ENCODE results near the gene ZNF552. TPM values are rescaled to one million over a fixed set of nuclear protein-coding genes. Genes with fewer than 3 reads are reported as not detected.

ZNF552 gene
- total and polyA plus RNA-seq, 7 experiments from 2014 or later = 10.6 to 21.9 (median 16.3) TPM

Other genes starting within 250 kb of the ZNF552 start
- gene ZNF416, start 236.0 kb downstream of the ZNF552 start, total RNA-seq = 10 to 100 TPM in 2 of 5 experiments, 1 to 10 TPM in 3; 4.4 to 13.8 (median 5.7) TPM
- gene ZNF416, start 236.0 kb downstream of the ZNF552 start, polyA plus RNA-seq = 10 to 100 TPM in 1 of 2 donors, 1 to 10 TPM in 1; 4.9 to 10.4 TPM
- gene ZIK1, start 230.8 kb downstream of the ZNF552 start, total RNA-seq = 10 to 100 TPM in 2 of 5 experiments, 1 to 10 TPM in 3; 4.8 to 14.1 (median 7.0) TPM
- gene ZIK1, start 230.8 kb downstream of the ZNF552 start, polyA plus RNA-seq = 10 to 100 TPM in 1 of 2 donors, 1 to 10 TPM in 1; 8.7 to 13.7 TPM
- 10 to 100 TPM in 1 of 5 experiments, 1 to 10 TPM in 4; 2.0 to 10.9 (median 6.2) TPM for gene ZNF530, start 215.0 kb downstream of the ZNF552 start, total RNA-seq
- gene ZNF530, start 215.0 kb downstream of the ZNF552 start, polyA plus RNA-seq = 1 to 10 TPM; 7.1 to 9.3 TPM
- 10 to 100 TPM; 14.6 to 33.9 (median 25.7) TPM for gene ZNF134, start 200.7 kb downstream of the ZNF552 start, total RNA-seq
- gene ZNF134, start 200.7 kb downstream of the ZNF552 start, polyA plus RNA-seq = 10 to 100 TPM in 1 of 2 donors, 1 to 10 TPM in 1; 8.0 to 16.7 TPM
- 10 to 100 TPM; 18.0 to 56.7 (median 33.7) TPM for gene ZNF211, start 181.7 kb downstream of the ZNF552 start, total RNA-seq
- gene ZNF211, start 181.7 kb downstream of the ZNF552 start, polyA plus RNA-seq = 10 to 100 TPM; 15.1 to 27.9 TPM
- not detected for gene ZSCAN4, start 146.0 kb downstream of the ZNF552 start, total RNA-seq
- not detected for gene ZSCAN4, start 146.0 kb downstream of the ZNF552 start, polyA plus RNA-seq
- 10 to 100 TPM in 4 of 5 experiments, 1 to 10 TPM in 1; 9.4 to 22.5 (median 20.5) TPM for gene ZNF551, start 132.9 kb downstream of the ZNF552 start, total RNA-seq
- gene ZNF551, start 132.9 kb downstream of the ZNF552 start, polyA plus RNA-seq = 10 to 100 TPM; 11.4 to 12.2 TPM
- 10 to 100 TPM in 1 of 5 experiments, 1 to 10 TPM in 4; 2.4 to 18.5 (median 6.9) TPM for gene ZNF154, start 105.7 kb downstream of the ZNF552 start, total RNA-seq
- 1 to 10 TPM in 1 of 2 donors, under 1 TPM in 1; 0.78 to 3.4 TPM for gene ZNF154, start 105.7 kb downstream of the ZNF552 start, polyA plus RNA-seq
- 10 to 100 TPM; 11.0 to 37.6 (median 14.6) TPM for gene ZNF671, start 87.3 kb downstream of the ZNF552 start, total RNA-seq
- 10 to 100 TPM; 26.3 to 36.3 TPM for gene ZNF671, start 87.3 kb downstream of the ZNF552 start, polyA plus RNA-seq
- 10 to 100 TPM; 18.9 to 52.3 (median 21.8) TPM for gene ZNF776, start 68.1 kb downstream of the ZNF552 start, total RNA-seq
- 10 to 100 TPM in 1 of 2 donors, 1 to 10 TPM in 1; 6.5 to 11.1 TPM for gene ZNF776, start 68.1 kb downstream of the ZNF552 start, polyA plus RNA-seq
- gene ZNF586, start 45.2 kb downstream of the ZNF552 start, total RNA-seq = 10 to 100 TPM; 16.4 to 47.5 (median 42.6) TPM
- gene ZNF586, start 45.2 kb downstream of the ZNF552 start, polyA plus RNA-seq = 10 to 100 TPM; 25.5 to 31.8 TPM
- 10 to 100 TPM; 18.9 to 32.3 (median 24.0) TPM for gene ZNF587B, start 15.4 kb upstream of the ZNF552 start, total RNA-seq
- gene ZNF587B, start 15.4 kb upstream of the ZNF552 start, polyA plus RNA-seq = 1 to 10 TPM; 1.7 to 2.9 TPM
- 10 to 100 TPM; 46.9 to 65.1 (median 48.8) TPM for gene ZNF587, start 34.9 kb upstream of the ZNF552 start, total RNA-seq
- 1 to 10 TPM; 4.2 to 6.4 TPM for gene ZNF587, start 34.9 kb upstream of the ZNF552 start, polyA plus RNA-seq
- gene ZNF814, start 74.1 kb upstream of the ZNF552 start, total RNA-seq = 10 to 100 TPM; 12.7 to 56.9 (median 32.7) TPM
- 10 to 100 TPM; 22.2 to 25.7 TPM for gene ZNF814, start 74.1 kb upstream of the ZNF552 start, polyA plus RNA-seq
- gene ZNF417, start 101.7 kb upstream of the ZNF552 start, total RNA-seq = 10 to 100 TPM; 21.6 to 44.7 (median 28.1) TPM
- gene ZNF417, start 101.7 kb upstream of the ZNF552 start, polyA plus RNA-seq = 1 to 10 TPM; 2.6 to 8.5 TPM
- 1 to 10 TPM; 2.1 to 7.7 (median 6.0) TPM for gene ZNF418, start 120.5 kb upstream of the ZNF552 start, total RNA-seq
- 1 to 10 TPM; 1.8 to 2.2 TPM for gene ZNF418, start 120.5 kb upstream of the ZNF552 start, polyA plus RNA-seq
- gene ZNF256, start 132.8 kb upstream of the ZNF552 start, total RNA-seq = 10 to 100 TPM in 3 of 5 experiments, 1 to 10 TPM in 2; 5.2 to 13.8 (median 11.8) TPM
- gene ZNF256, start 132.8 kb upstream of the ZNF552 start, polyA plus RNA-seq = 1 to 10 TPM; 4.0 to 6.1 TPM
- gene C19orf18, start 159.6 kb upstream of the ZNF552 start, total RNA-seq = 1 to 10 TPM in 3 of 5 experiments, under 1 TPM in 1, not detected in 1; 0.44 to 2.0 (median 1.5) TPM
- not detected for gene C19orf18, start 159.6 kb upstream of the ZNF552 start, polyA plus RNA-seq
- gene ZNF606, start 187.9 kb upstream of the ZNF552 start, total RNA-seq = 10 to 100 TPM; 11.9 to 37.5 (median 15.3) TPM
- gene ZNF606, start 187.9 kb upstream of the ZNF552 start, polyA plus RNA-seq = 10 to 100 TPM in 1 of 2 donors, 1 to 10 TPM in 1; 9.4 to 11.3 TPM
- not detected for gene ZSCAN1, start 219.1 kb upstream of the ZNF552 start, total RNA-seq
- gene ZSCAN1, start 219.1 kb upstream of the ZNF552 start, polyA plus RNA-seq = not detected
- 1 to 10 TPM in 4 of 5 experiments, under 1 TPM in 1; 0.07 to 2.9 (median 2.5) TPM for gene ZNF135, start 244.4 kb upstream of the ZNF552 start, total RNA-seq
- gene ZNF135, start 244.4 kb upstream of the ZNF552 start, polyA plus RNA-seq = 1 to 10 TPM; 1.8 to 3.3 TPM

Data from naive thymus-derived CD4-positive, alpha-beta T cell (primary cell).